AG10803 (cell line): ENCODE measurements around the gene SNTG2.

Experiments
- DNase-seq: peaks from one replicate; pipeline ENCODE4 v3.0.0; 2010; ENCODE audit warnings: low read depth
- H3K4me3 ChIP-seq: 2 replicates; pipeline ENCODE4 v1.5.1; 2011; ENCODE audit warnings: mild to moderate bottlenecking, low read length, control low read depth
- CTCF ChIP-seq: conservative IDR thresholded peaks from 2 replicates; pipeline ENCODE4 v1.5.1; 2011; ENCODE audit warnings: mild to moderate bottlenecking, low read length, control low read depth, inconsistent platforms

Gene SNTG2

DNA sequence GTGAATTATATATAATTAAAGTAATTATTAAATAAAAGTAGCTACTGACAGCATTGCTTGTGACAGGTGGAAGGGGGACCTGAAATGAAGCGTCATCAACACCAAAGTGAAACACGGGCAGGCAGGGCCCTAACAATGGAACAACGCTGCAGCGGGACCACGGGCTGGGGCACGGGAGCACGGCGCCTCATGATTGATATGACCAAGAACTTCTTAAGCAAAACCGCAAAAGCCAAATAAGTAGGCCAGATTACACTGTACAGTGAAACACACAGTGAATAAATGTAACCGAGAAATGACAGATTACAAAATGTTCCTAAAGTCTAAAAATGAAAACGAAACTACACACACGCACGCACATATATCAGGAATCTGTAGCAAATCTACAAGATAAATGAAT lies 81.4 kb downstream of the SNTG2 start:
- no peak overlapping the region for H3K4me3 ChIP-seq
- no peak for DNase-seq

GRCh38 chr2:1033069-1033468 lies 82.4 kb downstream of the SNTG2 start:
- H3K4me3 ChIP-seq = no peak overlapping the region
- no peak for DNase-seq
- no peak for TF ChIP-seq CTCF

More for the DNA sequence above, 81.4 kb downstream of the SNTG2 start:
- no peak for TF ChIP-seq CTCF

DNA sequence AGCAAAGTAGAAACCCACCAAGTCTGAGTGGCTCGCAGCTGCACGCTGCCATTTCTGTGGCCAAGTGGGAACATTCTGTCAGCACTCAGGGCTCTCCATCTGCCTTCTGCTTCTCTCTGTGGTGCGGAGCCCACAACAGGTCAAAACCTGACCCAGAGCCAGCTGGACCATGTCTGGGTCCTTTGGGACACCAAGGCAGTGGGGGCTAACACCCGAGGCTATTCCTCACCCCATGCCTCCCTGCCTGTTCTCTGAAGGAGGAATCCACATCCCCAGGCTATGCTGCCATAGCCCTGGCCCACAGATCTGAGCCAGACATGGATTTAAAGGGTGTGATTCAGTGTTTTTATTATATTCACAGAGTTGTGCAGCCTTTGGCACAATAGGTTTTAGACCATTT lies 86.4 kb downstream of the SNTG2 start:
- DNase-seq = peak; percentile 3
- no peak overlapping the region for H3K4me3 ChIP-seq
- no peak for TF ChIP-seq CTCF

DNA sequence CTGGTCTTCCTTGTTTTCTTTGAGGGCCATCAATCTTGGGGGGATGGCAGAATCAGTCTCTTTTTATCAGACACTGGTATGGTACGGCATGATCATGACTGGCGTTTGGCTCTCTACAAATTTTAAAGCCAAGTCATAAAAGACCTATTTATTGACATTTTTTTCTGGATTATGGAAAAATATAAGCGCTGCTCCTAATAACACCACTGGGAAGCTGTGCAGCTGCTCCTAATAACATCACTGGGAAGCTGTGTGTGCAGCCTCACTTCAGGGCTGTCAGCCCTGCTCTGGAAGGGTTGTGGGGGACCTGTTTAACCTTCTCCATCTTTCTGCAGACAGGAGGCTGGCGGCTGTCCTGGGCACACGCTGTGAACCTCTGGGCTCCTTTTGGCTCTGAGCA lies 88.9 kb downstream of the SNTG2 start:
- no peak overlapping the region for H3K4me3 ChIP-seq

GRCh38 chr2:1041012-1041805 lies 90.6 kb downstream of the SNTG2 start:
- no peak overlapping the region for H3K4me3 ChIP-seq
- DNase-seq = no peak
- no peak for TF ChIP-seq CTCF

More for the DNA sequence above, 88.9 kb downstream of the SNTG2 start:
- no peak for TF ChIP-seq CTCF
- DNase-seq = no peak

DNA sequence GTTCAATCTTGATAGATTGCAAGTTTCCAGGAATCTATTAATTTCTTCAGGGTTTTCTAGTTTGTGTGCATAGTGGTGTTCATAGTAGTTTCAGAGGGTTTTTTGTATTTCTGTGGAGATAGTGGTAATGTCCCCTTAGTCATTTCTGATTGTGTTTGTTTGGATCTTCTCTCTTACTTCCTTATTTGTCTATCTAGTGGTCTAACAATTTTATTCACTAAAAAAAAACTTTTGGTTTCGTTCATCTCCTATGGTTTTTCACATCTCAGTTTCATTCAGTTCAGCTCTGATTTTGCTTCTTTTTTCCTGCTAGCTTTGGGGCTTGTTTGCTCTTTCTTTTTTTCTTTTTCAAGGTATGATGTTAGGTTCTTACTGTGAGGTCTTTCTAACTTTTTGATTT lies 94.5 kb downstream of the SNTG2 start:
- DNase-seq = no peak
- no peak for TF ChIP-seq CTCF

DNA sequence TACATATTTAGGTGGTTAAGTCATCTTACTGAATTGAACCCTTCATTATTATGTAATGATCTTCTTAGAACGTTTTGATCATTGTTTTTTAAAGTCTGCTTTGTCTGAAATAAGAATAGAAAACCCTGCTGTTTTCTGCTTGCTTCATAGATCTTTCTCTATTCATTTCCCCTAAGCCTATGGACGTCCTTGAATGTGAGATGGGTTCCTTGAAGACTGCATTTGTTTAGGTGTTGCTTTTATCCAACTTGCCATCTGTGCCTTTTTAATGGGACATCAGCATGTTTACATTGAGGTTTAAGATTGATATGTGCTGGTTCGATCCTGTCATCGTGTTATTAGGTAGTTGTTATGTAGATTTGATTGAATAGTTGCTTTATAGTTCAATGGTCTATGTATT lies 95.4 kb downstream of the SNTG2 start:
- H3K4me3 ChIP-seq = no peak overlapping the region
- TF ChIP-seq CTCF = no peak
- no peak for DNase-seq

More for the DNA sequence above, 94.5 kb downstream of the SNTG2 start:
- H3K4me3 ChIP-seq = no peak overlapping the region
